Neural cell (in vitro differentiated cells): ENCODE results near the gene LRMDA.

Experiments used
- EP300 ChIP-seq: fragments of 450-650 bp; conservative IDR thresholded peaks from 2 replicates; pipeline ENCODE4 v1.6.1; 2014; ENCODE audit warnings: antibody characterized with exemption, mild to moderate bottlenecking, moderate library complexity; ENCODE audit not compliant: poor library complexity, severe bottlenecking
- EZH2 ChIP-seq: fragments of 200-600, 300-800 bp; shearing (Covaris generic), sonication (generic); IDR thresholded peaks from 2 replicates; pipeline ENCODE4 v1.6.1; 2014; ENCODE audit warnings: antibody characterized with exemption, low read length, borderline replicate concordance, mild to moderate bottlenecking; ENCODE audit not compliant: insufficient read depth, poor library complexity, severe bottlenecking
- TF ChIP-seq, protein P1 (sequence below): fragments of 450-650 bp; IDR thresholded peaks from 2 replicates; pipeline ENCODE4 v1.5.1; 2014; ENCODE audit warnings: antibody characterized with exemption, mild to moderate bottlenecking, moderate library complexity; ENCODE audit not compliant: poor library complexity, severe bottlenecking

DNA sequence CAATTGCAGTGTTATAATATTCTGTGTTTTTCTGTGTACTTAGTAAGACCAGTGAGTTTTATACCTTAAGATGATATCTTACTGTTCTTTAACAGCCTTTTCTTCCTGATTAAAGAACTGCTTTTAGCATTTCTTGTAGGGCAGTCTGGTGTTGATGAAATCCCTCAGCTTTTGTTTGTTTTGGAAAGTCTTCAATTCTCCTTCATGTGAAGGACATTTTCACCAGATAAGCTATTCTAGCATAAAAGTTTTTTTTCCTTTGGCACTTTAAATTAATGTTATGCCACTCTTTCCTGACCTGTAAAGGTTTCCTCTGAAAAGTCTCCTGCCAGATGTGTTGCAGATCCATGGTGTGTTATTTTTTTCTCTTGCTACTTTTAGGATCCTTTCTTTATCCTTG, 1059.8 kb downstream of the LRMDA start:
- TF ChIP-seq EZH2 (no peak), EP300 (no peak)
- TF ChIP-seq, protein P1, sequence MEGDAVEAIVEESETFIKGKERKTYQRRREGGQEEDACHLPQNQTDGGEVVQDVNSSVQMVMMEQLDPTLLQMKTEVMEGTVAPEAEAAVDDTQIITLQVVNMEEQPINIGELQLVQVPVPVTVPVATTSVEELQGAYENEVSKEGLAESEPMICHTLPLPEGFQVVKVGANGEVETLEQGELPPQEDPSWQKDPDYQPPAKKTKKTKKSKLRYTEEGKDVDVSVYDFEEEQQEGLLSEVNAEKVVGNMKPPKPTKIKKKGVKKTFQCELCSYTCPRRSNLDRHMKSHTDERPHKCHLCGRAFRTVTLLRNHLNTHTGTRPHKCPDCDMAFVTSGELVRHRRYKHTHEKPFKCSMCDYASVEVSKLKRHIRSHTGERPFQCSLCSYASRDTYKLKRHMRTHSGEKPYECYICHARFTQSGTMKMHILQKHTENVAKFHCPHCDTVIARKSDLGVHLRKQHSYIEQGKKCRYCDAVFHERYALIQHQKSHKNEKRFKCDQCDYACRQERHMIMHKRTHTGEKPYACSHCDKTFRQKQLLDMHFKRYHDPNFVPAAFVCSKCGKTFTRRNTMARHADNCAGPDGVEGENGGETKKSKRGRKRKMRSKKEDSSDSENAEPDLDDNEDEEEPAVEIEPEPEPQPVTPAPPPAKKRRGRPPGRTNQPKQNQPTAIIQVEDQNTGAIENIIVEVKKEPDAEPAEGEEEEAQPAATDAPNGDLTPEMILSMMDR = no peak
